HG03135 (cell line): ENCODE measurements around the gene ADAMTS2.

Source experiments
- ATAC-seq: cut with Tn5 transposase; IDR thresholded peaks from one replicate; pipeline ENCODE4 v1.9.1; 2021; ENCODE audit warnings: mild to moderate bottlenecking, moderate library complexity; ENCODE audit not compliant: unreplicated experiment

ADAMTS2 gene

GRCh38 chr5:179345433-179346321 lies at the start of gene ADAMTS2:
ADAMTS2 (minus strand) TSS chr5:179345461; CDS start chr5:179345328, 133 bp downstream.
- ATAC-seq: no peak

GRCh38 chr5:179393078-179393477 lies 47.8 kb upstream of the ADAMTS2 start:
- no peak for ATAC-seq

GRCh38 chr5:179387151-179388110 lies 42.2 kb upstream of the ADAMTS2 start:
- no peak for ATAC-seq

GRCh38 chr5:179385914-179386313 lies 40.7 kb upstream of the ADAMTS2 start:
- no peak for ATAC-seq

GRCh38 chr5:179382486-179382885 lies 37.2 kb upstream of the ADAMTS2 start:
- no peak for ATAC-seq

GRCh38 chr5:179381691-179382090 lies 36.4 kb upstream of the ADAMTS2 start:
- ATAC-seq: no peak

- no peak for ATAC-seq
These were observed 35.2 kb upstream of the ADAMTS2 start for GRCh38 chr5:179380211-179381035.

- ATAC-seq: no peak
These were observed 34.1 kb upstream of the ADAMTS2 start for GRCh38 chr5:179379321-179379890.

GRCh38 chr5:179378441-179379271 lies 33.4 kb upstream of the ADAMTS2 start:
- no peak for ATAC-seq

GRCh38 chr5:179378116-179378440 lies 32.8 kb upstream of the ADAMTS2 start:
- no peak for ATAC-seq

GRCh38 chr5:179377421-179378115 lies 32.3 kb upstream of the ADAMTS2 start:
- no peak for ATAC-seq

- no peak for ATAC-seq
These were observed 31.6 kb upstream of the ADAMTS2 start for GRCh38 chr5:179376701-179377420.

- ATAC-seq: no peak
These were observed 30.6 kb upstream of the ADAMTS2 start for GRCh38 chr5:179375831-179376365.

- no peak for ATAC-seq
These were observed 30.0 kb upstream of the ADAMTS2 start for GRCh38 chr5:179375236-179375685.

- ATAC-seq: no peak
These were observed 29.4 kb upstream of the ADAMTS2 start for GRCh38 chr5:179374506-179375235.

- ATAC-seq: no peak
These were observed 28.8 kb upstream of the ADAMTS2 start for GRCh38 chr5:179373961-179374505.
